Measurements from ENCODE around the gene MOGAT1. TPM values are rescaled to one million over a fixed set of nuclear protein-coding genes. Genes with fewer than 3 reads are reported as not detected.

MOGAT1 gene
- total and polyA plus RNA-seq, 2 of the 4 experiments (the other 2 are of a cell fraction), result not detected

DNA sequence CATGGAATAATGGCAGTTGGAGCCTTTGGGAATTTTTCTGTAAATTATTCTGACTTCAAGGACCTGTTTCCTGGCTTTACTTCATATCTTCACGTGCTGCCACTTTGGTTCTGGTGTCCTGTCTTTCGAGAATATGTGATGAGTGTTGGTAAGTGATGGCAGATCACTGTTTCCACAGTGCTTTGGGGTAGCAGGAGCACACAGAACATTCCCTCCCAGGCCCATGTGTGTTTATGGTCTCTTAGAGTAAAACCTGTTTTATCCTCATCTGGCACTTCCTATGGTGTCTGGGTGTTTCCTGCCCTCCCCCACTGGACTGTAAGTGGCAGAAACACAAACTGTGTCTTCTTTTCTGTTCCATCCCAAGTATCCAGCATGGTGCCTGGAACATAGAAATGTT, 17.9 kb downstream of the MOGAT1 start:
- Histone ChIP-seq H2AK9ac (replicated peaks; ENCODE audit: low read depth, low read length, poor library complexity) (no peak overlapping the region), H2BK15ac (ENCODE audit: low read depth, low read length) (no peak overlapping the region), H3K36me3 (ENCODE audit: control insufficient read depth, insufficient read depth, low read length) (no peaks in the 10 kb centered on the region), H3K9me1 (ENCODE audit: insufficient read depth, low read length) (no peaks in the 10 kb centered on the region), H4K20me1 (ENCODE audit: insufficient read depth, low read length) (no peaks in the 10 kb centered on the region), H3K4me1 (ENCODE audit: control insufficient read depth, insufficient read depth, low read length) (no peaks in the 10 kb centered on the region), H4K5ac (ENCODE audit: low read depth, low read length) (no peak overlapping the region), H3K9me3 (ENCODE audit: control insufficient read depth, insufficient read depth, low read length) (no peaks in the 10 kb centered on the region), H2BK120ac (ENCODE audit: low read depth, low read length) (no peak overlapping the region), H3K23ac (ENCODE audit: low read depth, low read length) (no peak overlapping the region), H3K27ac (ENCODE audit: insufficient read depth, low read length) (no peak overlapping the region), H3K4ac (ENCODE audit: low read depth, low read length) (no peak overlapping the region), H3K18ac (ENCODE audit: low read depth, low read length) (no peak overlapping the region), H2AK5ac (ENCODE audit: low read depth, low read length) (0 out of 2 replicates have a peak overlapping the region, but pooled peaks have one; percentile 34), H2BK20ac (ENCODE audit: low read depth, low read length) (no peak overlapping the region), H3K79me1 (ENCODE audit: low read depth in 1 of 2, low read length in 2 of 2) (no peaks in the 10 kb centered on the region), H3K9ac (ENCODE audit: low read depth, low read length) (no peak overlapping the region), H4K91ac (ENCODE audit: insufficient read depth, low read depth, low read length) (no peak overlapping the region), H3K4me3 (ENCODE audit: insufficient read depth, low read depth, low read length) (no peak overlapping the region), H2BK5ac (ENCODE audit: low read depth, low read length, poor library complexity, severe bottlenecking) (no peak overlapping the region), H3K56ac (ENCODE audit: extremely low read depth, insufficient read depth, low read length) (no peak overlapping the region), H3K4me2 (ENCODE audit: low read depth, low read length) (no peak overlapping the region), H2AFZ (replicated peaks; ENCODE audit: low read length, poor library complexity) (no peak overlapping the region), H3K14ac (replicated peaks; ENCODE audit: low read depth, low read length) (no peak overlapping the region), H3K27me3 (ENCODE audit: control insufficient read depth, insufficient read depth, low read length) (no peaks in the 10 kb centered on the region; the same call in none of the 2 replicates), H4K8ac (ENCODE audit: low read depth in 2 of 2, low read length in 2 of 2) (no peak overlapping the region)
- DNase-seq (no peak), ATAC-seq (ENCODE audit: low read depth) (no peak)
- ChIA-PET POLR2A (ENCODE audit: unreplicated experiment) (no interaction called here), CTCF (interaction anchor here (1.2 to 1.6 kb wide), 2 partner anchors 226 to 270 kb away, joined by 5 to 6 read pairs; no protein-coding TSS in a partner anchor)
- no TSS peak for BruUV-seq (replicated peaks)
- in situ Hi-C loops (cut with MboI; ENCODE audit: low sequenced_read_pairs), result no loop called here
- dilution Hi-C loops (cut with HindIII; ENCODE audit: low sequenced_read_pairs, unreplicated experiment), result no loop called here
- WGBS, 2 experiments (ENCODE audit: extremely low coverage in 2 of 2, insufficient read length in 1 of 2), result no CpG with 5 or more reads among the region's 2 CpGs
- intact Hi-C loops (cut with micrococcal nuclease), result no loop called here
- TF ChIP-seq, protein P1, sequence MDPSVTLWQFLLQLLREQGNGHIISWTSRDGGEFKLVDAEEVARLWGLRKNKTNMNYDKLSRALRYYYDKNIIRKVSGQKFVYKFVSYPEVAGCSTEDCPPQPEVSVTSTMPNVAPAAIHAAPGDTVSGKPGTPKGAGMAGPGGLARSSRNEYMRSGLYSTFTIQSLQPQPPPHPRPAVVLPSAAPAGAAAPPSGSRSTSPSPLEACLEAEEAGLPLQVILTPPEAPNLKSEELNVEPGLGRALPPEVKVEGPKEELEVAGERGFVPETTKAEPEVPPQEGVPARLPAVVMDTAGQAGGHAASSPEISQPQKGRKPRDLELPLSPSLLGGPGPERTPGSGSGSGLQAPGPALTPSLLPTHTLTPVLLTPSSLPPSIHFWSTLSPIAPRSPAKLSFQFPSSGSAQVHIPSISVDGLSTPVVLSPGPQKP (IDR thresholded peaks at IDR 0.05; ENCODE audit: borderline replicate concordance, low read depth, low read length), result no peak
- TF ChIP-seq NFE2L2 (IDR thresholded peaks at IDR 0.05; ENCODE audit: low read depth, low read length) (no peak), MXI1 (IDR thresholded peaks at IDR 0.05; ENCODE audit: borderline replicate concordance, low read depth, low read length) (no peak), RAD21 (IDR thresholded peaks at IDR 0.05; ENCODE audit: low read length) (no peak)
